HepG2 (cell line): ENCODE results near the gene ERC1.

Source experiments
- ETV6 ChIP-seq: sonication (generic); formaldehyde crosslinking; conservative IDR thresholded peaks from 2 replicates; pipeline ENCODE4 v1.4.0; 2020; ENCODE audit warnings: missing genetic modification reagents
- RAD21 ChIP-seq: fragments of 450-650 bp; formaldehyde crosslinking; IDR thresholded peaks from 2 replicates; pipeline ENCODE4 v1.5.0; 2020; ENCODE audit warnings: mild to moderate bottlenecking
- TARDBP ChIP-seq: sonication (generic); formaldehyde crosslinking; IDR thresholded peaks from 2 replicates; pipeline ENCODE4 v1.8.0; 2022; ENCODE audit warnings: mild to moderate bottlenecking, missing genetic modification reagents
- USF2 ChIP-seq, 2 experiments: sonication (generic) in 1 of 2; formaldehyde crosslinking in 1 of 2; IDR thresholded peaks; 2 replicates each; pipeline versions ENCODE4 v1.5.1 to v1.6.1; 2011 to 2020; ENCODE audit warnings: borderline replicate concordance in 1 of 2, low read depth in 1 of 2, low read length in 1 of 2, mild to moderate bottlenecking in 1 of 2, missing genetic modification reagents in 1 of 2, moderate library complexity in 1 of 2
- TF ChIP-seq, protein P1 (sequence below): sonication (generic); formaldehyde crosslinking; IDR thresholded peaks from 2 replicates; pipeline ENCODE4 v1.5.0; 2020; ENCODE audit warnings: mild to moderate bottlenecking, missing genetic modification reagents, moderate library complexity

GRCh38 chr12:1234073-1234472 lies 243.1 kb downstream of the ERC1 start:
- TF ChIP-seq TARDBP (CRISPR knock-in tag), result no peak
- TF ChIP-seq RAD21 (CRISPR knock-in tag), result no peak
- TF ChIP-seq ETV6, result no peak
- no peak for TF ChIP-seq USF2 (IDR thresholded peaks at IDR 0.05; ENCODE audit: low read depth, low read length)
- TF ChIP-seq USF2 (CRISPR knock-in tag; IDR thresholded peaks at IDR 0.05; ENCODE audit: borderline replicate concordance), result no peak
- TF ChIP-seq, protein P1, sequence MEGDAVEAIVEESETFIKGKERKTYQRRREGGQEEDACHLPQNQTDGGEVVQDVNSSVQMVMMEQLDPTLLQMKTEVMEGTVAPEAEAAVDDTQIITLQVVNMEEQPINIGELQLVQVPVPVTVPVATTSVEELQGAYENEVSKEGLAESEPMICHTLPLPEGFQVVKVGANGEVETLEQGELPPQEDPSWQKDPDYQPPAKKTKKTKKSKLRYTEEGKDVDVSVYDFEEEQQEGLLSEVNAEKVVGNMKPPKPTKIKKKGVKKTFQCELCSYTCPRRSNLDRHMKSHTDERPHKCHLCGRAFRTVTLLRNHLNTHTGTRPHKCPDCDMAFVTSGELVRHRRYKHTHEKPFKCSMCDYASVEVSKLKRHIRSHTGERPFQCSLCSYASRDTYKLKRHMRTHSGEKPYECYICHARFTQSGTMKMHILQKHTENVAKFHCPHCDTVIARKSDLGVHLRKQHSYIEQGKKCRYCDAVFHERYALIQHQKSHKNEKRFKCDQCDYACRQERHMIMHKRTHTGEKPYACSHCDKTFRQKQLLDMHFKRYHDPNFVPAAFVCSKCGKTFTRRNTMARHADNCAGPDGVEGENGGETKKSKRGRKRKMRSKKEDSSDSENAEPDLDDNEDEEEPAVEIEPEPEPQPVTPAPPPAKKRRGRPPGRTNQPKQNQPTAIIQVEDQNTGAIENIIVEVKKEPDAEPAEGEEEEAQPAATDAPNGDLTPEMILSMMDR, result no peak
